Kidney (tissue), 14 donors: ENCODE measurements around the gene ZER1. TPM values are rescaled to one million over a fixed set of nuclear protein-coding genes. Genes with fewer than 3 reads are reported as not detected.
"Not testable (repeated sequence)": the region's sequence is repeated elsewhere in the genome, so short reads cannot be mapped to it uniquely, and the experiment has no call there.

ENCODE experiments used
- DNase-seq, 5 donors: peaks; one replicate each; pipeline ENCODE4 v3.0.0-alpha.2; 2013 to 2020
- FAIRE-seq: peaks from 2 replicates; lab custom pipeline; 2012; peaks lifted over from hg19 to GRCh38; lab: Jason Lieb, UNC
- H3K27ac ChIP-seq, 2 donors: one replicate each; pipeline ENCODE4 v1.7.0; 2013; ENCODE audit warnings: low read depth in 2 of 2, low read length in 2 of 2, inconsistent platforms in 1 of 2
- H3K27me3 ChIP-seq: one replicate; pipeline ENCODE4 v1.7.1; 2013; ENCODE audit warnings: low read length, inconsistent platforms; ENCODE audit not compliant: control insufficient read depth, insufficient read depth
- H3K36me3 ChIP-seq, 3 donors: one replicate each; pipeline versions ENCODE4 v1.7.0 to v1.7.1; 2013; ENCODE audit warnings: low read length in 3 of 3, control low read depth in 1 of 3, inconsistent platforms in 1 of 3; ENCODE audit not compliant: insufficient read depth in 3 of 3, control insufficient read depth in 2 of 3
- H3K4me1 ChIP-seq, 3 donors: one replicate each; pipeline versions ENCODE4 v1.7.0 to v1.7.1; 2013; ENCODE audit warnings: low read length in 3 of 3, inconsistent platforms in 1 of 3, low read depth in 1 of 3; ENCODE audit not compliant: control insufficient read depth in 2 of 3, insufficient read depth in 2 of 3
- H3K4me3 ChIP-seq, 3 donors: one replicate each; pipeline versions ENCODE4 v1.7.0 to v1.8.1; 2013; ENCODE audit warnings: low read length in 3 of 3, control low read depth in 1 of 3, inconsistent platforms in 1 of 3
- H3K9ac ChIP-seq, 3 donors: one replicate each; pipeline versions ENCODE4 v1.7.0 to v1.7.1; 2013; ENCODE audit warnings: low read length in 3 of 3, control low read depth in 1 of 3, inconsistent platforms in 1 of 3
- H3K9me3 ChIP-seq, 3 donors: one replicate each; pipeline versions ENCODE4 v1.7.0 to v1.7.1; 2013; ENCODE audit warnings: low read length in 3 of 3, control low read depth in 1 of 3, inconsistent platforms in 1 of 3; ENCODE audit not compliant: control insufficient read depth in 2 of 3, insufficient read depth in 1 of 3
- CTCF ChIP-seq: IDR thresholded peaks from 3 replicates; pipeline ENCODE4 v1.5.1; 2012; ENCODE audit warnings: mild to moderate bottlenecking, moderate library complexity, borderline replicate concordance; ENCODE audit not compliant: insufficient read depth; ENCODE audit errors: extremely low read depth
- intact Hi-C: fragments of 100-400 bp; cut with DNase I; formaldehyde crosslinking; loops from one replicate; pipeline ENCODE4 v1.11.1; 2022
- polyA plus RNA-seq: library from polyadenylated mRNA; stranded (reverse); fragments of 350-450 nt; fragmentation: Illumina TruSeq; extraction: RNeasy Lipid Tissue Mini Kit (QIAGEN cat#74804); gene quantifications from one replicate; pipeline ENCODE4 v1.2.3, GENCODE V29; 2014; ENCODE audit warnings: low read depth, low replicate concordance; ENCODE audit not compliant: insufficient read depth
- total RNA-seq: library from RNA; stranded (reverse); fragmentation: NEBNext Ultra II Directional; extraction: Animal tissue kit (Norgen Biotek cat#: 25700); gene quantifications from one replicate; pipeline ENCODE4 v1.2.1, GENCODE V29; 2021
- donor health status: control.
- donor health status: control.
- donor health status: control.
- donor health status: control.
- donor health status: control.
- donor health status: DM: yes; HTN: yes; CAD: no.
- donor health status: Normal renal cell carcinoma (clear cell type).

Gene ZER1
- total and polyA plus RNA-seq, 2 donors from 2014 or later, result 31.1 to 43.2 TPM

GRCh38 chr9:128781187-128782070 lies 9.7 kb upstream of the ZER1 start:
- H3K27me3 ChIP-seq, result no peaks in the 10 kb centered on the region
- no peak overlapping the region for H3K27ac ChIP-seq
- H3K4me1 ChIP-seq, result no peaks in the 10 kb centered on the region
- no peak overlapping the region for H3K9ac ChIP-seq
- no peak for TF ChIP-seq CTCF
- H3K36me3 ChIP-seq, result no peaks in the 10 kb centered on the region
- H3K9me3 ChIP-seq, result no peaks in the 10 kb centered on the region
- no peak for FAIRE-seq
- DNase-seq, result no peak
- no peak overlapping the region for H3K4me3 ChIP-seq
- intact Hi-C loops, result no loop called here

- H3K9me3 ChIP-seq, H3K4me1 ChIP-seq, DNase-seq, H3K4me3 ChIP-seq, H3K36me3 ChIP-seq, H3K9ac ChIP-seq, intact Hi-C loops, H3K27me3 ChIP-seq, FAIRE-seq, H3K27ac ChIP-seq: not testable (repeated sequence)
Measured at GRCh38 chr9:128780093-128780492, 8.4 kb upstream of the ZER1 start.

- DNase-seq, result no peak
- H3K27ac ChIP-seq, result no peak overlapping the region
- no peak overlapping the region for H3K4me3 ChIP-seq
- no peaks in the 10 kb centered on the region for H3K9me3 ChIP-seq
- no peak overlapping the region for H3K9ac ChIP-seq
- no peaks in the 10 kb centered on the region for H3K27me3 ChIP-seq
- H3K4me1 ChIP-seq, result peaks cover 0 to 10% (median 0%) of the 10 kb centered on the region in 3 donors
- intact Hi-C loops, result no loop called here
- FAIRE-seq, result no peak
- TF ChIP-seq CTCF, result no peak
- no peaks in the 10 kb centered on the region for H3K36me3 ChIP-seq
Measured at GRCh38 chr9:128774804-128775203, 3.1 kb upstream of the ZER1 start.

GRCh38 chr9:128773049-128773448 lies 1.3 kb upstream of the ZER1 start:
- Histone ChIP-seq H3K9me3 (no peaks in the 10 kb centered on the region), H3K9ac (no peak overlapping the region), H3K4me3 (no peak overlapping the region), H3K27ac (no peak overlapping the region), H3K36me3 (peaks cover 0 to 4% (median 0%) of the 10 kb centered on the region in 3 donors), H3K4me1 (peaks cover 0 to 10% (median 0%) of the 10 kb centered on the region in 3 donors), H3K27me3 (no peaks in the 10 kb centered on the region)
- FAIRE-seq, result no peak
- no peak for DNase-seq
- TF ChIP-seq CTCF, result no peak
- intact Hi-C loops, result no loop called here
